HepG2 (cell line): ENCODE results near the gene GAN. TPM values are rescaled to one million over a fixed set of nuclear protein-coding genes. Genes with fewer than 3 reads are reported as not detected.

ENCODE experiments used
- ATAC-seq: fragments of 200-7000 bp; cut with Tn5 transposase; 3 replicates; pipeline ENCODE4 v1.9.1; 2020; ENCODE audit warnings: mild to moderate bottlenecking, moderate library complexity
- BruUV-seq: library from RNA; stranded (reverse); fragments of 400-500 nt; replicated peaks from 2 replicates; lab custom pipeline; 2021; lab: Mats Ljungman, UMichigan
- CTCF ChIA-PET: fragments of 300-600 bp; formaldehyde crosslinking; extraction: SDS; loops from one replicate; lab custom pipeline; 2021; ENCODE audit warnings: low total read pairs, inconsistent platforms, low intra/inter-chr PET ratio; lab: Yijun Ruan, JAX
- POLR2A ChIA-PET: fragments of 350-600 bp; sonication (Branson Sonifier 250); formaldehyde crosslinking; loops from one replicate; lab custom pipeline; 2020; ENCODE audit warnings: antibody characterized with exemption, inconsistent platforms; lab: Yijun Ruan, JAX
- DNase-seq: peaks from one replicate; pipeline ENCODE4 v3.0.0-alpha.2; 2015; ENCODE audit warnings: low spot score
- FAIRE-seq: peaks from 3 replicates; lab custom pipeline; 2011; peaks lifted over from hg19 to GRCh38; lab: Jason Lieb, UNC
- H2AFZ ChIP-seq: one replicate; pipeline ENCODE4 v1.6.1; 2011; ENCODE audit warnings: low read length, inconsistent platforms
- H3K27ac ChIP-seq: fragments of 300-600 bp; 3 replicates; pipeline ENCODE4 v1.8.0; 2011; ENCODE audit warnings: mixed run types, mild to moderate bottlenecking, mixed read lengths, low read length, inconsistent platforms; ENCODE audit not compliant: insufficient read depth; ENCODE audit errors: extremely low read length
- H3K27me3 ChIP-seq, 2 experiments: fragments of 200-600 bp in 1 of 2; 2 replicates in 1 of 2; 3 replicates in 1 of 2; pipeline versions ENCODE4 v1.6.0 to v1.8.0; 2011; ENCODE audit warnings: low read length in 2 of 2, mild to moderate bottlenecking in 2 of 2, moderate library complexity in 2 of 2, inconsistent platforms in 1 of 2; ENCODE audit not compliant: insufficient read depth in 2 of 2, control insufficient read depth in 1 of 2
- H3K36me3 ChIP-seq, 2 experiments: fragments of 200-600 bp in 1 of 2; replicated peaks in 1 of 2; 2 replicates in 1 of 2; 3 replicates in 1 of 2; pipeline versions ENCODE4 v1.5.1 to v1.8.0; 2011; ENCODE audit warnings: low read length in 2 of 2, inconsistent platforms in 1 of 2; ENCODE audit not compliant: insufficient read depth in 2 of 2, control insufficient read depth in 1 of 2
- H3K4me1 ChIP-seq: 2 replicates; pipeline ENCODE4 v1.5.1; 2012; ENCODE audit warnings: low read length, inconsistent platforms; ENCODE audit not compliant: insufficient read depth
- H3K4me2 ChIP-seq: 2 replicates; pipeline ENCODE4 v1.6.0; 2011; ENCODE audit warnings: low read depth, low read length, inconsistent platforms
- H3K4me3 ChIP-seq, 3 experiments: fragments of 200-600 bp in 1 of 3; sonication (generic), shearing (Covaris generic) in 1 of 3; replicated peaks in 1 of 3; 2 replicates each; pipeline ENCODE4 v1.5.1; 2011 to 2016; ENCODE audit warnings: low read length in 3 of 3, inconsistent platforms in 2 of 3, low read depth in 2 of 3, mild to moderate bottlenecking in 2 of 3, control low read depth in 1 of 3, mixed read lengths in 1 of 3; ENCODE audit not compliant: insufficient read depth in 1 of 3
- H3K79me2 ChIP-seq: one replicate; pipeline ENCODE4 v1.6.1; 2011; ENCODE audit warnings: low read length, inconsistent platforms; ENCODE audit not compliant: insufficient read depth
- H3K9ac ChIP-seq: 2 replicates; pipeline ENCODE4 v1.6.0; 2011; ENCODE audit warnings: mild to moderate bottlenecking, low read depth, low read length, inconsistent platforms; ENCODE audit not compliant: insufficient read depth
- H3K9me3 ChIP-seq: 2 replicates; pipeline ENCODE4 v1.5.1; 2012; ENCODE audit warnings: mild to moderate bottlenecking, low read length
- H4K20me1 ChIP-seq: 2 replicates; pipeline ENCODE4 v1.6.0; 2011; ENCODE audit warnings: inconsistent platforms, mild to moderate bottlenecking, low read length, moderate library complexity; ENCODE audit not compliant: insufficient read depth
- AFF4 ChIP-seq: sonication (generic); formaldehyde crosslinking; IDR thresholded peaks from 2 replicates; pipeline ENCODE4 v1.4.0; 2020; ENCODE audit warnings: missing genetic modification reagents
- ATF3 ChIP-seq: sonication (generic); formaldehyde crosslinking; IDR thresholded peaks from 2 replicates; pipeline ENCODE4 v1.4.0; 2020; ENCODE audit warnings: missing genetic modification reagents
- ATF7-NPFF ChIP-seq: sonication (generic); formaldehyde crosslinking; IDR thresholded peaks from 2 replicates; pipeline ENCODE4 v1.8.1; 2023; ENCODE audit warnings: mild to moderate bottlenecking, low read depth, missing genetic modification reagents, moderate library complexity
- BHLHE40 ChIP-seq: IDR thresholded peaks from 2 replicates; pipeline ENCODE4 v1.6.1; 2011; ENCODE audit warnings: low read length, improper control_type of control experiment
- CSRNP1 ChIP-seq: sonication (generic); formaldehyde crosslinking; IDR thresholded peaks from 2 replicates; pipeline ENCODE4 v1.8.1; 2023; ENCODE audit warnings: mild to moderate bottlenecking, missing genetic modification reagents
- GPBP1L1 ChIP-seq: sonication (generic); formaldehyde crosslinking; IDR thresholded peaks from 2 replicates; pipeline ENCODE4 v1.5.0; 2020; ENCODE audit warnings: mild to moderate bottlenecking, missing genetic modification reagents
- HOXA5 ChIP-seq: sonication (generic); formaldehyde crosslinking; IDR thresholded peaks from 2 replicates; pipeline ENCODE4 v1.4.0; 2020; ENCODE audit warnings: missing genetic modification reagents
- NKX3-1 ChIP-seq: sonication (generic); formaldehyde crosslinking; IDR thresholded peaks from 2 replicates; pipeline ENCODE4 v1.5.0; 2020; ENCODE audit warnings: missing genetic modification reagents
- PBX3 ChIP-seq: sonication (generic); formaldehyde crosslinking; IDR thresholded peaks from 2 replicates; pipeline ENCODE4 v1.8.1; 2023; ENCODE audit warnings: missing genetic modification reagents, inconsistent platforms, borderline replicate concordance
- ZBTB20 ChIP-seq: sonication (generic); formaldehyde crosslinking; IDR thresholded peaks from 2 replicates; pipeline ENCODE4 v1.8.1; 2023; ENCODE audit warnings: missing genetic modification reagents, low read depth, mild to moderate bottlenecking, borderline replicate concordance
- ZNF547 ChIP-seq: sonication (generic); formaldehyde crosslinking; IDR thresholded peaks from 2 replicates; pipeline ENCODE4 v1.5.1; 2020; ENCODE audit warnings: mild to moderate bottlenecking, missing genetic modification reagents
- ZNF574 ChIP-seq: sonication (generic); formaldehyde crosslinking; IDR thresholded peaks from 2 replicates; pipeline ENCODE4 v1.4.0; 2020; ENCODE audit warnings: missing genetic modification reagents
- ZNF839 ChIP-seq: sonication (generic); formaldehyde crosslinking; IDR thresholded peaks from 2 replicates; pipeline ENCODE4 v1.4.0; 2020; ENCODE audit warnings: missing genetic modification reagents, mild to moderate bottlenecking, borderline replicate concordance
- ZSCAN12 ChIP-seq: sonication (generic); formaldehyde crosslinking; IDR thresholded peaks from 2 replicates; pipeline ENCODE4 v1.9.0; 2021; ENCODE audit warnings: mild to moderate bottlenecking, missing genetic modification reagents
- WGBS: methylation state at CpG from one replicate; pipeline ENCODE4 v1.1.6; 2017; ENCODE audit warnings: low lambda C conversion rate; 5-methylcytosine and 5-hydroxymethylcytosine counted together
- in situ Hi-C: cut with HindIII; loops from 2 replicates; pipeline ENCODE4 v1.10.0; 2017; ENCODE audit warnings: low pct_unique_long_range_greater_than_20kb; ENCODE audit not compliant: extremely low pct_ligation_motif_present
- intact Hi-C: fragments of 100-400 bp; cut with micrococcal nuclease; formaldehyde crosslinking; loops from one replicate; pipeline ENCODE4 v1.10.0; 2022; ENCODE audit not compliant: unreplicated experiment
- polyA plus RNA-seq, 8 experiments: library from polyadenylated mRNA; depleted of rRNA in 3 of 8; stranded (reverse) in 7 of 8; unstranded in 1 of 8; fragments of >200 nt; fragmentation: Illumina TruSeq in 4 of 8; extraction: Trizol in 4 of 8; gene quantifications; 2 replicates each; pipeline versions ENCODE4 v1.2.1 to v1.2.3, GENCODE V29; 2011 to 2016; ENCODE audit warnings: low read depth in 4 of 8, missing spikeins in 1 of 8, mixed read lengths in 1 of 8; ENCODE audit not compliant: insufficient read depth in 1 of 8
- total RNA-seq, 5 experiments: library from RNA; depleted of rRNA; stranded (reverse); fragments of >200 nt; fragmentation: Illumina TruSeq; extraction: Trizol; gene quantifications; 2 replicates each; pipeline ENCODE4 v1.2.3, GENCODE V29; 2016; ENCODE audit warnings: low read depth in 1 of 5

The GAN gene
- total and polyA plus RNA-seq, 2 of the 13 experiments (the other 11 are each of a cell fraction or from before 2014, with no cell fraction given): 4.3 to 11.0 TPM

GRCh38 chr16:81424771-81425170 lies 110.0 kb downstream of the GAN start:
- in situ Hi-C loops (no loop called here), intact Hi-C loops (no loop called here)
- no peak overlapping the region for H3K9ac ChIP-seq
- H3K4me2 ChIP-seq: no peak overlapping the region
- DNase-seq (no peak), ATAC-seq (no peak), FAIRE-seq (no peak)
- no peak overlapping the region for H2AFZ ChIP-seq
- ChIA-PET CTCF (no interaction called here), POLR2A (no interaction called here)
- H3K9me3 ChIP-seq: no peaks in the 10 kb centered on the region
- no TSS peak for BruUV-seq
- H3K4me1 ChIP-seq: peaks cover 20% of the 10 kb centered on the region
- H3K27ac ChIP-seq: no peak overlapping the region
- peaks cover 0 to 16% of the 10 kb centered on the region in 2 experiments; a peak in 3 of 5 replicates for H3K27me3 ChIP-seq
- H4K20me1 ChIP-seq: no peaks in the 10 kb centered on the region
- WGBS: 0% methylated on average over 1 of the region's 1 CpG
- H3K4me3 ChIP-seq: no peak overlapping the region
- no peaks in the 10 kb centered on the region for H3K79me2 ChIP-seq
- no peaks in the 10 kb centered on the region for H3K36me3 ChIP-seq
- TF ChIP-seq ATF3: no peak
- TF ChIP-seq HOXA5 (CRISPR knock-in tag): no peak
- TF ChIP-seq CSRNP1: no peak
- no peak for TF ChIP-seq AFF4 (CRISPR knock-in tag)
- no peak for TF ChIP-seq ZNF547
- no peak for TF ChIP-seq ATF7-NPFF
- no peak for TF ChIP-seq ZSCAN12 (CRISPR knock-in tag)
- TF ChIP-seq ZBTB20 (CRISPR knock-in tag): no peak
- peak; percentile 68 for TF ChIP-seq BHLHE40
- no peak for TF ChIP-seq ZNF839 (CRISPR knock-in tag)
- TF ChIP-seq NKX3-1: no peak
- TF ChIP-seq GPBP1L1: no peak
- TF ChIP-seq PBX3 (CRISPR knock-in tag): no peak
- TF ChIP-seq ZNF574: no peak
